ENCODE measurements around the gene SCRN1.

DNA sequence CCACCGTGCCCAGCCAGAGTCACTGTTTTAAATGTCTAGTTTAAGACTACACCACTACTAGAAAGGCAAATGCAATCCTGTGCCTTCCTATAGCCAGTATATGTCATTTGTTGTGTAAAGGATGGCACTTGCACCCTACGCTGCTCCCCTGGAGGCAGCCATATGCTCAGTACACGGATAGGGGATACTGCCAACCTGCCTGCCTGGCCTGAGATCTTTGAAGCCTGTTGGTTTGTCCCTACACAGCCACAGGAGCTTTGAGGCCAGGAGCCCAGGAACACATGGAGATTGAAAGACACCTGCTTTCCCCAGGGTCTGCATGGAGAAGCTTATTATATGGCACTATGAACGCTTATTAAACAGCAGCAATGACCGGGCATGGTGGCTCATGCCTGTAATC is 2.3 kb upstream of the SCRN1 start:
- no peak for TF ChIP-seq TAF1 (IDR thresholded peaks at IDR 0.05; ENCODE audit: borderline replicate concordance, insufficient read depth, low read length)
- no peak for TF ChIP-seq POLR2AphosphoS5 (IDR thresholded peaks at IDR 0.05; ENCODE audit: low read depth, low read length)
- no peak for TF ChIP-seq REST (IDR thresholded peaks at IDR 0.05; ENCODE audit: insufficient read depth in 1 of 2, low read depth in 2 of 2, low read length in 2 of 2)
- no peak for TF ChIP-seq SIN3A (IDR thresholded peaks at IDR 0.05; ENCODE audit: borderline replicate concordance, insufficient read depth, low read length)
- no peak for TF ChIP-seq FOXP2 (optimal IDR thresholded peaks at IDR 0.05; ENCODE audit: borderline replicate concordance, extremely low read depth, extremely low read length, insufficient read depth)
